ENCODE measurements around the gene C1orf94. TPM values are rescaled to one million over a fixed set of nuclear protein-coding genes. Genes with fewer than 3 reads are reported as not detected.
A peak's percentile ranks its signal among the peaks of the same experiment; 100 is the strongest.

C1orf94 gene, protein sequence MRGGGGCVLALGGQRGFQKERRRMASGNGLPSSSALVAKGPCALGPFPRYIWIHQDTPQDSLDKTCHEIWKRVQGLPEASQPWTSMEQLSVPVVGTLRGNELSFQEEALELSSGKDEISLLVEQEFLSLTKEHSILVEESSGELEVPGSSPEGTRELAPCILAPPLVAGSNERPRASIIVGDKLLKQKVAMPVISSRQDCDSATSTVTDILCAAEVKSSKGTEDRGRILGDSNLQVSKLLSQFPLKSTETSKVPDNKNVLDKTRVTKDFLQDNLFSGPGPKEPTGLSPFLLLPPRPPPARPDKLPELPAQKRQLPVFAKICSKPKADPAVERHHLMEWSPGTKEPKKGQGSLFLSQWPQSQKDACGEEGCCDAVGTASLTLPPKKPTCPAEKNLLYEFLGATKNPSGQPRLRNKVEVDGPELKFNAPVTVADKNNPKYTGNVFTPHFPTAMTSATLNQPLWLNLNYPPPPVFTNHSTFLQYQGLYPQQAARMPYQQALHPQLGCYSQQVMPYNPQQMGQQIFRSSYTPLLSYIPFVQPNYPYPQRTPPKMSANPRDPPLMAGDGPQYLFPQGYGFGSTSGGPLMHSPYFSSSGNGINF
- polyA plus RNA-seq (ENCODE audit: insufficient read length in 10 of 10) = under 1 TPM in 3 of 10 donors, not detected in 7; 0.08 to 0.10 (median 0.09) TPM
- long read RNA-seq, donor 1 = 0 reads
- long read RNA-seq, donor 2 = 0 reads
- long read RNA-seq, donor 3 = 0 reads
- long read RNA-seq, donor 4 = 0 reads
- long read RNA-seq, donor 5 = 0 reads
- long read RNA-seq, donor 6 = 0 reads
- long read RNA-seq, donor 7 = 0 reads
- long read RNA-seq, donor 8 = 0 reads
- long read RNA-seq, donor 9 = 0 reads

DNA sequence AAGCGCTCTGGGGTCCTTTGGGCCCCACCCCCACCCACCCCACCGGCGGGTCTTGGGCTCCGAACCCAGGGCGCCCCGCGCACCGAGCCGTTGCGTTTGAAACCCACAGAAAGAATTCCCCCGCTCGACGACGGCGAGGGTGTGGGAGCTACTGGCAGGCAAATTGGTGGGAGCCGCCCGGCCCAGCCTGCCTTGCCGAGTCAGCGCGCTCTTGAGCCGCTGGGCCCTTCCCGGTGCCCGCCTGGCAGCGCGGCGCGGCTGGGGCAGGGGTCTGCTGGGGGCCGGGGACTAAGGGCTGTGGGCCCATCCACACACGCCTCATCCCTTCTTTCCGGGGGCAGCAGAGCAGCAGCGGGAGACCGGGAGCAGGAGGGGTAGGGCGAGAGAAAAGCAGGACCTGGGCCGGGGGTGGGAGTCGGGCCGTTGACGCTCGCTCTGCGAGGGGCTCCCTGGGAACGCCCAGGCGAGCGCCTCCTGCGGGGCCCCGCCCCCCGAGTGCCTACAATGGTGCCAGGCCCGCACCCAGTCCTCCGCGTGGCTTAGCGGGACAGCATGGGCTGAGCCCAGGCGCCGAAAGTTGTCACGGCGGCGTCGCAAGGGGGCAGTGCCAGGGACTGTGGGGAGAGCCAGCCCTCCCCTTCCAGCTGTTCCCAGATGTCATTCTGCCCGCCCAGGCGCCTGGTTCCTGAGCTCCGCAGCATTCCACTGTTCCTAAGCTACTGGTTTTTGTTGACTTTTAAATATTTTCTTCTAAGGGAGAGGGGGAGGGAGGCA lies at the start of gene C1orf94:
Gene C1orf94 (plus strand): TSS at position 78 of the 774 bp plus-strand sequence. CDS start 883 bp downstream, outside the sequence.
- DNase-seq = peak in 1 of 3 donors; percentile 32

DNA sequence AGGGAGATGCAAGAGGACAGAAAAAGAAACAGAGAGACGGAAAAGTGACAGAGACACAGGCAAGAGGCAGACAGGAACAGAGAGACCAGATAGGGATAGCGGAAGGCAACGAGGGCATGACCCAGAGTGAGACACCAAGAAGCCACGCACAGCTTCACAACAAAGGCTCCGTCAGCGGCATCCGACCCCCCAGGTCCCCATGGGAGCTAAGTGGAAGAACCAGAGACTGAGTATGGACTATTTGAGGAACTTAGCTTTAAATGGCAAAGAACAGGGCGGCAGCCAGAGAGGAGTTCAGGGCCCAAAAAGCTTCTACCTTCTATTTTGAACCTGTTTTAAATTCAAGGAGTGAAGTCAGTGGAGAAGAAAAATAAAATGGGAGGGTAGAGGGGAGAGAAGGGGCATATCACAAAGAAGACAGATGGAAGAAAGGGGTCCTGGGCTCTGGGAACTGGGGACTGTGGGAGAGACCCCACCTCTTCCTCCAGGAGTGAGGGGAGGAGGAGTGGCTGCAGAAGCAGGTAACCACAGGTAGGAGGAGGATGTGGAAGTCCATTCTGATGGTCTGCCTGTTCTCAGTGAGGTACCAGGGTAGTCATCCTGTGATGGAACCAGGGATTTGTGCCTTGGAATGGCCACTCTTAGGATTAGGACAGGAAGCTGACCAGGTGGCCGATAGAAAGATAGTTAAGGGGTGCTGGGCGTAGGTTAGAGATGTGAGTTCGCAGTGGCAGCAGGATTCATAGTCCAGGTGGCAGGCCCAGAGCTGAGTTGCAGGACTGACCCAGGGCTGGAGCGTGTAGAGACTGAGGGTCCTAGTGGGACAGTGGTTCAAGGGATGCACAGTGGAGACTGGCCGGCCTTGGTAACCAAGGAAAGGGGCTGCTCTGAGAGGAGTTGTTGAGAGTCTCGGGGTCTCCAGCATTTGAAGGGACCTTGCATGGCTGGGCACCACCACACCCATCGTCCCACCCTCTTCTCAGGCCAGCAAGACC lies 49.4 kb upstream of the C1orf94 start:
- DNase-seq = no peak

DNA sequence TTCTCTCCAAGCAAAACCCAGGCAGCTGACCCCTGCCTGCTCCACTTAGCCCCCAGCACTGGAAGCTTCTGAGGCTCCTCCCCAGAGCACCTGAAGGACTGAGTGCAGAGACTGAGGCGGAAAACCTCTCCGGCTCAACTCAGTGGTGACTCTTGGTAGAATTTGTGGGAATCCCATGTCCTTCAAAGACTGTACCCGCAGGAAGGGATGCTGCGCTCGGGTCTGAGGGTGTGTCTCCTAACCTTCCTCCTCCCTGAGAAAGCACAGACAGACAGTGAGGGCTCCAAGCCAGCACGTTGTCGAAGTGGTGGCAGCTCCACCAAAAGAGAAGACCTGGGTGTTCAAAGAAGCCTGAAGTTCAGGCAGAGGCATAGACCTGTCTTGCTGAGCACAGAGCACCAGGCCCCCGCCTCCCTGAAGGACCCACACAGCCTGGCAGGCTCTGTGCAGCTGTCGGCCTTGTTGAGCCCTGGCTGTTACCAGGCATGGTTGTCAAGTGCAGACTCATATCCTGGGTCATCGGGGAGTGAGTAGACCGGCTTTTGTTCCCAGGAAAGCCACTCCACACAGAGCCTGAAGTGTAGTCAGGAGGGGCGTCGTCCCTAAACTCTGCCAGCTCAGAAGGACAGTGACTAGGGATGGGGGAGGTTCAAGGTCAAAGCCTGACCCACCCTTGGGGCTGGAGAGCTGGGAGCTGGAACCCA lies 48.4 kb upstream of the C1orf94 start:
- no peak for DNase-seq

DNA sequence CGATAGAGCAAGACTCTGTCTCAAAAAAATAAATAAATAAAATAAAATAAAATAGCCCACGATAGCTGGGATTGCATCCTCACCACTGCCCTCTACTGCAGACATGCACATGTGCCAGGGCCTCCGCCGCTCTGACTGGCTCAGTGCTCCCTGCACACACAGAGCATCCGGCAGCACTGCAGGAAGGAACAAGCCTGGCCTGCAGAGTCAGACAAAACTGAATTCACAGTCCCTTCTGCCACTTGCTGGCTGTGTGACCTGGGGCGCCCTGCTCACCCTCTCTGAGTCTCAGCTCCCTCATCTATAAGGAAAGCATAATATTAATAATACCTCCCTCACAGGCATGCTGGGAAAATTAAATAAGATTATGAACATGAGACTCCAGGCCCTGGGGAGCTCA lies 47.1 kb upstream of the C1orf94 start:
- DNase-seq = no peak

DNA sequence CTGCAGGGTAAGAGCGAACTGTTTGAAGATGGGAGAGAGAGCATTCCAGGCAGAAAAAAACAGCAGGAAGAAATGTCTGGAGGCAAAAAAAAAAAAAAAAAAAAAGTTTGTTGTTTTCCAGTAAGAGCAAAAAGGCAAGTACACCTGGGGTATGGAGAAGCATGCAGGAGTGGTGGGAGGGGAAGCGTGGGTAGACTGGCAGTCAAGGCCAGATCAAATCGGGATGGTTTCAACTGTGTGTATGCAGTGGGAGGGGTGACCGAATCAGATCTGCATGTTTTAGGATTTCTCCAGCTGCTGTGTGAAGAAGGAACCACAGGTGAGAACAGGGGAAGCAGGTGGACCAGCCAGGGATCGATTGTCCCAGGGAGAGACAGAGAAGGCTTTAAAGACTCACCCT lies 46.4 kb upstream of the C1orf94 start:
- no peak for DNase-seq

DNA sequence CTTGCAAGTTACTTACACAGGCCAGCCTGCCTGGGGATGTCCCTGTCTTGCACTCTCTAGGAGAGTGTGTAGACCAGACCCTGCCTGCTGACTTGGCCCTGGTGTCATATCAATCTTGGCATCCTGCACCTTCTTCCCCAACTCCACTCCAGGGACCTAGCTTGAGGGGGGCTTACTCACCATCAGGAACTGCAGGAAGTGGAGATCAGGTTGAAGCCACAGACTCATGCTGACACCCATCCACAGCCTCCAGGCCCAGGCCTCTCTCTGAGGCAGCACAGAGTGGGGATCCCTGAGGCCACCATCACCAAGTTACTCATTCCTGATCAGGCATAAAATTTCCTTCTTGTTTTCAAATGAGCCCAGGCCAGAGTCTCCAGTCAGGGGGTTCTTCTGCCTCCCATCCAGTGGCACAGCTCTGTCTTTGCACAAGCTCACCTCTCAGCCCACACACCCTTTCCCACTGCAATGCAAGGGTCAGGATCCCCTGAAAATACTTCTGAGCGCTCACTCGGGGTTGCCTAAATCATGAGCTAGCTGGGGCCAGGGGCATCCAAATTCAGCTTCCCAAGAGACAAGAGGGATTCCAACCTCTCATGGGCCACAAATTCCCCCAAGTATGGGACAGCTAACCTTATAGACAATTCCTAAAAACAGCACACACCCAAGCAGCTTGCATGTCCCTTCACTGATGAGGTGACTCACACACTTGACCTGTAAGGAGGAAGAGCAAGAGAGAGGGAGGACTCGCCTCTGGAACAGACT lies 45.1 kb upstream of the C1orf94 start:
- DNase-seq = no peak

DNA sequence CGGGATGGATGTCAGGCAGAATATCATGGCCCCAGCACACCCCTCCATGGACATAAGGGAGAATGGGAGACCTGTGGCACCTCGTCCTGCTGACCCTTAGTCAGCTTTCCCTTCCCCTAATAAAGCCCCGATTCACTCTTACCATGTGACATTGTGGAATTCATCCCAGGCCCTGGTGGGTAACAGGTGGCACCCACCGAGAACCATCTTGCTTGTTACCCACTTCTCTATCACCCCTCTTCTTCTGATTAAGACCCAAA lies 44.6 kb upstream of the C1orf94 start:
- no peak for DNase-seq

DNA sequence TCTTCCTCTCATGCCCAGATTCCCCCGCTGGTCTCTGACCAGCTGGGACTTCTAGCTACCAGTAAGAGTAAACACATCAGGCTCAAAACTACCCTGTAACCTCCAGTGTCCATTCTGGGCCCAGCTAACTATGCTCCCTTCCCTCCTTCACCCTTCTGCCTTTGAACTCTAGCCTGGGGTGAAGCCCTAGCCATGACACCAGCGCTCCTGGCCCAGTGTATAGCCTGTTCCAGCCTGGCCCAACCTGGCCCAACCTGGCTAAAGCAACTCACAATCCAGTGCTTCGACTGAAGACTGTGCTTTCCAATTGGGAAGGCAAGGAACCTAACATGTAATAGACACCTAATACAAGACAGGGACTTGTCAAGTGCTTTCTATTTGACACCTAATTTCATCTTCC lies 39.3 kb upstream of the C1orf94 start:
- no peak for DNase-seq

DNA sequence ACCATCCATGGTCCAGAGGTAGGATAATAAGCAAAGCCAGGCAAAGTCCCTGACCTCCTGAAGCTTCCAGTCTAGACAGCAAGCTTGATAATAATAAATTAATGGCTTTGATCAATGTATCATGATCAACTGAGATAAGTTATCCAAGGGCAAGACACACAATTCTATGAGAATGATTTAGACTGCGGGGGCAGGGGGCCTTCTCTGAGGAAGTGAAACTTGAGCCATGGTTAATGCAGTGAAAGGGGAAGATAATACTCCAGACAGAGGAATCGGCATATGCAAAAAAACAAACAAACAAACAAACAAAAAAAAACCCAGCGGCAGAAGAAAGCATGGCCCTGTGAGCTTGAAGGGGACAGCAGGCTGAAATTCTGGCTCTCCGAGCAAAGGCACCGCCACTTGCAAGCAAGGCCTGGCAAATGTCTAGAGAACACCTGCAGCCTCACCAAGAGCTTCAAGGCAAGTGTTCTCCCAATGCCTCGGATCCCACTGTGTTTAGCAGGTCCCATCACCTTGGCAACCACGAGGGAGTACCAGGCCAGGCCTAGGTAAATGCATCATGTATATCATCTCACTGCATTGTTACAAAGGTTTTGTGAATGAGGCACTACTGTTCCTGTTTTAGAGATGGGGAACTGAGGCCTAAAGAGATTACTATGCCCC lies 36.6 kb upstream of the C1orf94 start:
- DNase-seq = no peak

DNA sequence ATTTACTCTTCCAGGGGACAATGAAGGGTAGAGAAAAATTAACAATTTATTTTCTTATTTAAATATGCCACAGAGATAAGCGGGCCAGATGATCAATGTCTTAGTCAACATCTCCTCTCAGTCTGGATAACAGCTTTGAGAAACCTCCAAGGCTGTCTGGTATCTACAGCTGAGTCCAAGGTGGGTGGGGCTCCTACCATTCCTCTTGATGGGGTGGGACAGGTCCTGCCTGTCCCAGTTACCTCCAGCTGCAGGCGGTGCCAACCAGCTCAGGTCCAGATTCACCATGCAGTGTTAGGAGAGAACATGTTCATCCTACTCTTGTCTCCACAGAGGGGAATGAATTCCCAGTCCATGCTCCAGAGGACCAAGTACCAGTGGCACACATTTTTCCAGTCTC lies 32.7 kb upstream of the C1orf94 start:
- no peak for DNase-seq

DNA sequence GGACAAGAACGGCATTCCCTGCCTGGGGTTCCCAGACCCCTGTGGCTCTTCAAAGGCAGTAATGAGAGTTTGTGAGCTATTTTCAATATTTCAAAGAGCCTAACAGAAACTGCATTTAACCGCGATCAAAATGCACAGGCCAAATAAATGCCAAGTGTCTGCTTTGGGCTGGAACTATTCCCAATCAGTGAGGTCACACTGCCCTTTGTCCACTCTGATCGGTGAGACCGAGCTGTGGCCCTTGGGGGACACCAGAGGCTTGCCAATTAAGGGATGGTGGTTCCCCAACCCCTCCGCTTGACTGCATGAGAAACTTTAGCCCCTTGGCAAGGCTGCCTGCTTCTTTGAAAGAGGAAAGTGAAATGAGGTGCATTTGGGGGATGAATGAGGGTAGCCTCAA lies 31.9 kb upstream of the C1orf94 start:
- no peak for DNase-seq

DNA sequence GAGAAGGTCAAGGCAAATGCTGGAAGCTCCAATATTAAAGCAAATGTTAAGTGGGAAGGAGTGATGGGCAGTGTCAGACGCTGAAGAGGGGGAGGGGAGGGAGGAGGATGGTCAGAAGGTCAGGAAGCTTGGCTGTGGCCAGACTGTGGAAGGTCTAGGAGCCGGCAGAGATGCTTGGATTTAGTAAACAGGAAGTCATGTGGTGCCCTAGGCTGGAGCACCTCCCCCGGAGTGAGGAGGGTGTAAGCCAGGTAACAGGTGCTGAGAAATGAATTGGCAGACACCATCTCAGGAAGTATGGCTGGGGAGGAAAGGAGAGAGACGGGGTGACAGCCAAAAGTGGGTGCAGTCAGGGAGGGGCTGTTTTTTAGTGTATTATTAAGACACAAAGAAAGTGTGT lies 29.4 kb upstream of the C1orf94 start:
- no peak for DNase-seq

DNA sequence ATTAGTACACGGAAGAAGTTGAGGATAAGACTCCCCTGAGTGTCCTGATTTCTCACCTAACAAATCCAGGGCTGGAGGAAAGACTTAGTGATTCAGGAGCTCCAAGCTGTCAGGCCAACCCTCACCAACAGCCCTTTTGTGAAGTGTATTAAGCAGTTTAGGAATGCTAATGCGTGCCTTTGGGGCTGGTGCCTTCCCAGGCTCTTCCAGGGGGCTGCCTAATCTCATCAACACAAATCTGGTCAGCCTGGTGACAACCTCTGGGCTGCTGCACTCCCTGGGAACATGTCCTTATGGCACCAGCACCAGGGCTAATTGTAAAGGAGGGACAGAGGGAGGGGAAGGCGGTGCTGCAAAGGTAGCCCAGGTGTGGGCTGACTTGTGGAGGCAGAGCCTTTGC lies 27.2 kb upstream of the C1orf94 start:
- no peak for DNase-seq

DNA sequence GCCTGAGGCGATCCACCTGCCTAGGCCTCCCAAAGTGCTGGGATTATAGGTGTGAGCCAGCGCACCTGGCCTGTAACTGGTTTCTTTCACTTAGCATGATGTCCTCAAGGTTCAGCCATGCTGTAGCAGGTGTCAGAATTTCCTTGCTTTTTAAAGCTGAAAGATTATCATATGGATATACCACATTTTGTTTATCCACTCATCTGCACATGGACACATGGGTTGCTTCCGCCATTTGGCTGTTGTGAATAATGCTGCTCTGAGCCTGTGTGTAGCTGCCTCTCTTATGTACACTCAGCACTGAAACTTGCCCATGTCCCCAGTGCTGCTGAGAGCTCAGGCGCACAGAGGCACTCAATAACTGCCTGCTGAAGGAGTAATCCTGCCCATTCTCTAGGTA lies 23.5 kb upstream of the C1orf94 start:
- no peak for DNase-seq

DNA sequence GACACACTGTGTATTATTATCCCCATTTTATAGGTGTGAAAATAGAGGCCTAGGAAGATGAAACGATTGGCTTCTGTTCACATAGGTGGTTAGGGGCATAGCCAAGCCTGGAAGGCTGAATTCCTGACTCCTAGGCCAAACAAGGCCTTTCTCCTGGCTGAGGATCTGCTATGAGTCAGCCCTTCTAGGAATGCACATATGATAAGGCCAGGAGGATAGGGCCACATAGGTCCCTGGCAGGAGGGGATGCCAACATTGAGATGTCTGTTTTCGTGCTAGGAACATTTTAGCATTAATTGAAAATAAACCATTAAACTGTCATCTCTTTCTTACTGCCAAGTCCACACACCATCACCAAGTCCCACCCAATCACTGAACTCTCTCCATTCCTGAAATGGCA lies 20.8 kb upstream of the C1orf94 start:
- DNase-seq = no peak

DNA sequence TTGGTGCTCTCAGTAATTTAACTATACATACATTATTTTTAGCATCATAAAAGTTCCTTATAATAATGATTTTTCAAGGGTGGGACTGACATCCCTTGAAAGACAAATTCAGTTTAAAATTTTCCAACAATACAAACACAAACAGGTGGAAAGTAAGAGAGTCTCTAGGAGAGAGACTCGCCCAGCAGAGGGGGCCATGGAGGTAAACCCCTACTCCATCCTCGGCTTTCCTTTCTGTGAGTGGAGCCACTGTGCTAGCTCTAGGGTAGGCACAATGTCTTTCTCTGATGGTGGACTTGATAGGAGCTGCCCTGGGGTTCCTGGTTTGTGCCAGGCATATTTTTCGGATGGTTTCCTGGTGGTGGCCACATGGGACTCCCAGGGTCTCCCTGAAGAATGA lies 20.0 kb upstream of the C1orf94 start:
- no peak for DNase-seq

DNA sequence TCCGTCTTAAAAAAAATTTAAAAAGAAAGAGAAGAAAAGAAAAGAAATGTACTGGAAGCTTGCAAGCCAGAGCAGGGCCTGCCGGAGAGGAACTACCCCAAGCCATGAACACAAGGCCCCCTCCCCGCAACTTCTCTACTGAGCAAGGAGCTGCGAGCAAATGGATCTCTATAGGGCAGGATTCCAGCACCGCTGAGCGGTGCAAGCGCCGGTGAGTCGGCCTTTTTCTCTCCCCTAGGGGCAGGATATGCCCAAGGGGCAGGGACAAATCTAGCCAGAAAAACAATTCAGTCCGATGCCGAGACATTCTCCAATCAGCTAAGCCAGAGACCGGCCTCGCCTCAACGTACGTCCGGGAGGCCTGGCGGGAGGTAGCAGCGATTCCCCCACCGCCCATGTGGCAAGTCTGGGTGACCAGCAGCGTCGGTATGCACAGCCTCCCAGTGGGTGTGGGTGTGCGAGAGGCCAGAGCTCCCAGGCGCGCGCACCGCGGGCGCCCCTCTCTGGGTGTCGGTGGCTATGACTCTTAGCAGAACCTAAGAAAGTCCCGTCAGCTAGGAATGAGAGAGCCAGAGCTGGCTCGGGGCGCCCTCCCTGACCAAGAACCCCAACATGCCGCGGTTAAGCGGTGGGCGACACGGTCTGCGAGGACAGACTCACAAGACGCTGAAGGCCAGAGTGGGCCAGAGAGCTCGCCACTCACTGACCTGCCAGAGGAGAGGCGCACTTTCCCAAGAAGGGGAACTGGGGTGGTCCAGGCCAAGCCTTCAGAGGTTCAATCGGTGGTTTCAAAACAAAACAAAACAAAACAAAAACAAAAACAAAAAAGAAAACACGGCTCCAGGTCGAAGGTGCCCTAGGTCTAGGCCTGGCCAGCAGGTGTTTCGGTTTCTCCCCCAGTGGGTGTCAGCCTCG lies 13.6 kb upstream of the C1orf94 start:
- DNase-seq = peak; percentile 65 to 92 (median 77)

Measured in muscle of back (tissue), 13 donors.